Activated T-cell treated with anti-CD3 and anti-CD28 coated beads for 48 hours (primary cell): Measurements from ENCODE around the gene KRT83.

Source experiments
- DNase-seq: peaks from one replicate; pipeline ENCODE4 v3.0.0-alpha.2; 2020; ENCODE audit warnings: low read depth

KRT83 gene

DNA sequence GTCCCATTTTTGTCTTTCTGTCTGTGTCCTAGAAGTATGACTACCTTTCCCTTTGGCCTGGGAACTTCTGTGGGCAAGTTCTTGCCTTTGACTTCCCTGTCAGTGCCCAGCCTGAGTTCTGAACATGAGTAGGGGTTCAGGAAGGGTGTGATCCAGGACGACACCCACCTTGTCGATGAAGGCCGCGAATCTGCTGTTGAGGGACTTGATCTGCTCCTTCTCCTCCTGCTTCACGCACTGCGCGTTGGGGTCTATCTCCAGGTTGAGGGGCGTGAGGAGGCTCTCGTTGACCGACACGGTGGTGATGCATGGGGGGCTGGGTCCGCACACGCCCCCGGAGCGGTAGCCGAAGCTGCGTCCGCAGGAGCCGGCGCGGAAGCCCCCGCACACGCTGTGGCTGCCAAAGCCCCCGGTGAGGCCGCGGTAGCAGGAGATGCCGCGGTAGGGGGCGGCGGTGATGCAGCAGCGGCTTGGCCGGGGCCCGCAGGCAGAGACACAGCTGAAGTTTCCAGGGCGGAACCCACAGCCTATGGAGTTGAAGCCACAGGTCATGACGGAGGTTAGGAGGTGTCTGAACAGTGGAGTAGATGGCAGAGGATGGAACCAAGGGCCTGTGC lies at the start of gene KRT83:
Gene KRT83 (minus strand): TSS at position 615 of the 617 bp plus-strand sequence. CDS start 63 bp downstream, at position 552.
- no peak for DNase-seq

DNA sequence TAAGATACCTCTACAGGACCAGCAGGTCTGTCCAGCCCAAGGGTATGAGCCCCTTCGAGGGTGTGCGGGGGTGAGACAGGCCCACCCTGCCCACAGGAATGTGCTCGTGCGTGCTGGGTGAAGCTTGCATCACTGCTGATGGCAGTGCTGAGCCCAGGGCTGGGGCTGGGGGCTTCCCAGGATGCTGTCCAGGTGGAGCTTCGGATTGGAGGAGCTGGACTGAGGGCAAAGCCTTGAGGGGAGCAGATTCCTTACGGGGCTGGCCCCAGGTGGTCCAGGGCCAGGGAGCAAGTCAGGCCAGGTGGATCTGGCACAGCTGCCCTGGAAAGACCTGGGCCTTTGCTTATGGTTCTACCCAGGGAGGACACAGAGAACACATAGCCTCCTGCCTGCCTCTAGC lies 48.6 kb upstream of the KRT83 start:
- no peak for DNase-seq

DNA sequence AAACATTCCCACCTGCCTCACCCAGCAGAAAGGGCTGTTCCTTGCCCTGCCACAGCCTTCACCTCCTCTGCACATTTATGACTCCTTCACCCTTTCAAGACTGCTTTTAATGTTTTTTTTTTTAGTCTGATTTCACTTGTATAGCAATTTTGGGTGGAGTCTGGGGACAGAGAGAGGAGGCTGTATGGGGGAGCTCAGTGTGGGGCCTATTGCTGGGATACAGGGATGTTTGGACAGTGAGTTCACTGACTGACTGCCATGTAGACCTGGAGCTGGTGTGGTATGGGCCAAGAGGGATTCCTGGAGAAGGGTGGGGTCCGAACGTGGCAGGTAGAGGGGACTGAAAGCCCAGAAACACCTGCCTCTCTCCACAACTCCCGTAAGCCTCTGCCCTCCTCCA lies 48.0 kb upstream of the KRT83 start:
- no peak for DNase-seq

DNA sequence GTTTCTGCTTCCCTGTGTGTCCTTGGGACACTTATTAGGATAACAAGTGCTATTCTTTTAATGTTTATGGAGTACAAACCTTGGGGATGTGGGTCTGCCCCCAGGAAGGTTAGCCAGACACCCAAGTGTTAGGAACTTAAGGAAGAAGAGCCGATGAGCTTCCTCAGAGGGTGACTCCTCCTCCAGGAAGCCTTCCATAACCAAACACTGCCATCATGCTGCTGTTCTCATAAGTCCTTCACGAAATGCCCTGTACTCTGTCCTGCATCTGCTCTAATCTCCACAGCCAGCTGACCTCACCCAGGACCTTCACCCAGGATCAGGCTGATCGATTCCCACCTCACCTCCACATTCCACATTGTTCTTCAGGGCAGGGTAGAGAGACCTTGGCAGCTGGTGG lies 47.3 kb upstream of the KRT83 start:
- no peak for DNase-seq

DNA sequence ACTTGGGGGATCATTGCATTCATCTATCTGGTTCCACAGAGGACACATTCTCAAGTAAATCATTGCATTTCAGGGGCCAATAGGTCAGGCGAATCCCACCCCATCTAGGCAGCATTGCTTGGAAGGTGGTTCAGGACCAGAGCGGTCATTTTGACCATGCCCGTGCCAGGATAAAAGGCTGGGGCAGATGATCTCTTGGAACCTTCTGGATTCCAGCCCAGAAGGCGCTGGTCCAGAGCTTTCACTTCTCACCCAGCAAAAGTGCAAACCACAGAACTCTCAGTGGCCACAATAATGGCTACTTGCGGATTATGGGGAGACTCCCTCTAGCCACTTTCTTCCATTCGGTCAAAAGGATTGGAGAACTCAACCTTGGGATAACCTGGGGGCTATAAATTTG lies 46.7 kb upstream of the KRT83 start:
- DNase-seq: no peak

DNA sequence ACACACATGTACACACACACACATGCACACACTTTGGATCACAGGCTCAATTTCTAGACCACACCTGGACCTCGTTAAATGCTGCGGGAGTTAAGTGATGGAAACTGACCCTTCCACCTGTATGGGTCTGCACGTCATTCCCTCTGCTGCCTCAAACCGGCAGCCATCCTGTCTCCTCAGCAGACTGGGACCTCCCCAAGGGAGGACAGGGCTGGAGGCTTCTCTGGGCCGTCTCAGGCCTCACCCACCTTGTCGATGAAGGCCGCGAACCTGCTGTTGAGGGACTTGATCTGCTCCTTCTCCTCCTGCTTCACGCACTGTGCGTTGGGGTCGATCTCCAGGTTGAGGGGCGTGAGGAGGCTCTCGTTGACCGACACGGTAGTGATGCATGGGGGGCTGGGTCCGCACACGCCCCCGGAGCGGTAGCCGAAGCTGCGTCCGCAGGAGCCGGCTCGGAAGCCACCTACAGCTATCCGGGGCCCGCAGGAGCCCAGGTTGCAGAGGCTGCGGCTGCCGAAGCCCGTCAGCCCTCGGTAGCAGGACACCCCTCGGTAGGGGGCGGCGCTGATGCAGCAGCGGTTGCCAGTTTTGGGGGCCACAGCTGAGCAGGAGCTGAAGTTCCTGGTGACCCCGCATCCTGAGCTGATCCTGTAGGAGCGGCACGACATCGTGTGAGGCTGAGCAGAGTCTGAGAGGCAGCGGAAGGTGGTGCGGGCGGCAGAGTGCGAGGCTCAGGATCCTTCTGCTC lies 45.7 kb upstream of the KRT83 start, which contains the start of gene KRT85:
Gene KRT85 (minus strand): TSS at position 744 of the 748 bp plus-strand sequence. CDS start 76 bp downstream, at position 668.
- no peak for DNase-seq

DNA sequence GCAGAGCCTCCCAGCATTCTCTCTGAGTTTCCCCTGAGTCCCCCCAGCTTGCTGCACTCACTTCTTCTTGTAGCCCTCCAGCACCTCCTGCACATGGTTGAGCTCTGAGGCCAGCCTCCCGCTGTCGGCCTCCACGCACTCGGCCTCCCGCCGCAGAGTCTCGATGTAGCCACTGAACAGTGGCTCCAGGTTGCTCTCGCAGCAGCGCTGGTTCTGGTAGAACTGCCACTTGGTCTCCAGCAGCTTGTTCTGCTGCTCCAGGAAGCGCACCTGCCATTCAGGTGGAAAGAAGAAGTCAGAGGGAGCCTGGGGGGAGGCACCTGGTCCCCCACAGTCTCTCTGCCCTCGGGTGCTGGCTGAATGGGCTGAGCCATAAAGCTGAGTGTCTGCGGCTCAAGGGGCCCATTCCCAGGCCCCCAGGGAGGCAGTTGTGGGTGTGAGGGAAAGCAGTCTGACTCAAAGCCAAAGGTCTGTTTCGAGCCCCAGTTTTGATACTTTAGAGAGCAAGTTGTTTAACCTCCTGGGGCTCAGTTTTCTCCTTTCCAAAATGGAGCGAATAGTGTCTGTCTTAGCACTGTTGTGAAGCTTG lies 43.8 kb upstream of the KRT83 start:
- DNase-seq: no peak

DNA sequence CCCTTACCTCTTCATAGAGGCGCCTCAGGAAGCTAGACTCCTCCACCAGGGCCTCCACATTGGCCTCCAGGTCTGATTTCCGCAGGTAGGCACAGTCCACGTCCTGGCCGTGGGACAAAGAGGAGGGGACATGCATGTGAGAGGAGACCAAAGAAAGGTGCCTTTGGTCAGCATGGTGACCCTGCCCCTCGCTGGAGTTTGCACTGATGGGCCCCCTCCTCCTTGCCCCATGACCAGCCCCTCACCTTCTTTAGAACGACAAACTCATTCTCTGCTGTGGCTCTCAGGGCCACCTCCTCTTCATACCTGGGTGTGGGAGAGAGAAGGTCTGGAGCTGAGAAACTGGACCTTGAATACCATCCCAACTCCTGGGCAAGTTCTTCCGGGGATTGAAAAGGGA lies 42.9 kb upstream of the KRT83 start:
- no peak for DNase-seq

DNA sequence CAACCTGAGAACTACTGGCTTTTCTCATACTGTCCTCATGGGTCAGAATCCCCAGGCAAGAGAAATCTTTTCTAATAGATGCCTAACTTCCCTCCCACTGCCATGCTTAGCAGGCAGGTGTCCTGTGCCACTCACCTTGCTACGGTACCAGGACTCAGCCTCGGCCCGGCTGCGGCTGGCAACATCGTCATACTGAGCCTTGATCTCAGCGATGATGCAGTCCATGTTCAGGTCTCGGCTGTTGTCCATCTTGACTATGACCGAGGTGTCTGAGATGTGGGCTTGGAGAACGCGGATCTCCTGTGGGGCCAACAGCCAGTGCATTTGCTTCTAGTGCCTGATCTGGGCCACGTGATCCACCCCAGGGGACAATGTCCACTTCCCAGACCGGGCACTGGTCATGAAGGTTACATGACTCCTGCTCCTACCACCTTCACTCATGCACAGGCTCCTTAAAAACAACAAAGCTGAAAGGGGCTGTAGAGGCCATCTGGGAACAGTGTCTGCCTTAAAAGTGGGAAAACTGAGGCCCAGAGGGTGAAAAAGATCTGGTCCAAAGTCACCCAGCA lies 42.0 kb upstream of the KRT83 start:
- no peak for DNase-seq

DNA sequence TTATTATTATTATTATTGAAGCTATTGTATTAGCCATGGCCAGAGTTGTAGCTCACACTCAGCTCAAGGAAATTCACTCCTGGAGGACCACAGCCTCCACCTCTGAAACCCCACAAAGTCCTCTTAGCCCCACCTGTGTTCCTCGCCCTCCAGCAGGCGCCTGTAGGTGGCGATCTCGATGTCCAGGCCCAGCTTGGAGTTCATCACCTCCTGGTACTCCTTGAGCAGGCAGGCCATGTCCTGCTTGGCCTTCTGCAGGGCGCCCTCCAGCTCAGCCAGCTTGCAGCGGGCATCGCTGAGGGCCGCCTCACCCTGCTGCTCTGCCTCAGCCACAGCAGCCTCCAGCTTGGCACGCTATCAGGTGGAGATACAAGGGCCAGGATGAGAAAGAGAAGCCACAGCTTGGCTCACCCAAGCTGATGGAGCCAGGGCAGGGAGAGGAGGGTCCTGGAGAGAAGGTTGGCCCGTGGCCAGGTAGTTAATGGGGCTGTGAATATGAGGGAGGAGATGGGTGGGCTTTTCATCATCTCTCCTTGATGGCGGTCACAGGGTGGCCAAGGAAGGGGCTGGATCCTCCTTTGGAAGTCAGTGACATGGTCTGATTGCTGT lies 41.0 kb upstream of the KRT83 start:
- no peak for DNase-seq

DNA sequence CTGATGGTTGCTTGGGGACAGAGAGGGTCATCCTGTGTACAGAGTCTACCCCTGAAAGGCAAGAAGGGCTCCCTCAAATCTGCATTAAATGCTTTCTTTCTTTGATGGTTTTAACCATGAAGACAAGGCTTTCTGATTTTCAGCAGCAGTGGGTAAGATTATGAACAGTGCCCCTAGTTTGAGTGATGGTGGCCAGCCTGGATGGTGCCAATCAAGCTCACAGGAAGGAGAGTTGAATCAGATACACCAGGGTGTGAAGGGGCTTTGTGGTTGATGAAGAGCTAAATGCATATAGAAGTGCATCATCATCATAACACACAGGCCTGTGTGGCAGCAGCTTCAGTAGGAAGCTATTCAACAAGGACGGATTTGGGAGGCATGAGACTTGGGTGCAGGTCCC lies 40.4 kb upstream of the KRT83 start:
- DNase-seq: no peak

DNA sequence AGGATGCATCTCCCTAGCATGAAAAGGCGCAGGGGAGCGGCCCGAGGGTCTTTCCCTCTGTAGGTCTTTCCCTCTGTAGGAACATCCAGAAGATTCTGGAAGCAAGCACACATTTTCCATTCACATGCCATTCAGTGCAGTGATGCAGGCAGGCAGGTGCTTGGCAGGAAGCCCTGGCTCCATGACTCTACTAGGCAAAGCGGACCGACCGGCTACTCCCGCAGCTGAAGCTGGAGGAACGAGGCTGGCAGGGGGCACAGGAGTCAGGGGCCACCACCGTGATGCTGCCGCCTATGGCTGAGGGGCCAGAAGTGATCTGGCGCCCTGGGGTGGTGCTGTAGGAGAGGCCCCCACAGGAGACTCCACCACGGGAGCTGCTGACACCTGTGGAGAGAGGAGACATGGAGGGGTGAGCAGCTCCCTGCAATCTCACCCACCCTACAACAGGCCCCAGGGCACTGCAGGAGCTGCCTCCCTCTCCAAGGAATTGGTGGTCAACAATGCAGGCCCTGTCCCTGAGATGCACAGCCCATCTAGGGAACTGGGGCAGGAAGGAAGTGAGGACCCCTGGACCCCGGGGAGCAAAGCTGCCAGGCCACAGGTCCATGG lies 39.6 kb upstream of the KRT83 start:
- DNase-seq: no peak

DNA sequence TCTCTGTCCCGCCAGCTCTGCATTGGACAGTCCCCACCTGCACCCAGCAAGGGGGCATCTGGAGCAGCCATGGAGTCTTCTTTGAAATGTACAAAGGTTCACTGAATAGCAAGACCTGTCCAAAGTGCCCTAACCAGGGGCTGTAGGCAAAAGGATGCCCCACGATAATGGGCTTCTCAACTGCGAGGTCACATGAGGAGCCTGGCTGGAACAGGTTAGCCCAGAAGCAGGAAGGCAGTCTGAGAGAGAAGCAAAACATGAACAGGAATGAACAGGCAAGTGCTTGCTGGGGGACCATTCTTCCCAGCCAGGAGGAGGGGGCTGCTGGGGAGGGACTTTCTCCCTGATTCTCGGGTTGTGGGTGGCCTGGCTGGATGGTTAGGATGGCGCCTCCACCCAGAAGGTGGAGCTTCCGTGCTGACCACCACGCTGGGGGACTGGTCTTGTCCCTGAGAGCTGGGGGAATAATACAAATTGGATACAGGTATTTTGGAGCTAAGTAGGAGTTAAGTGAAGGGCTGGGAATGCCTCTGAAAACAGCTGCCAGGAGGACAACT lies 39.0 kb upstream of the KRT83 start:
- DNase-seq: no peak

DNA sequence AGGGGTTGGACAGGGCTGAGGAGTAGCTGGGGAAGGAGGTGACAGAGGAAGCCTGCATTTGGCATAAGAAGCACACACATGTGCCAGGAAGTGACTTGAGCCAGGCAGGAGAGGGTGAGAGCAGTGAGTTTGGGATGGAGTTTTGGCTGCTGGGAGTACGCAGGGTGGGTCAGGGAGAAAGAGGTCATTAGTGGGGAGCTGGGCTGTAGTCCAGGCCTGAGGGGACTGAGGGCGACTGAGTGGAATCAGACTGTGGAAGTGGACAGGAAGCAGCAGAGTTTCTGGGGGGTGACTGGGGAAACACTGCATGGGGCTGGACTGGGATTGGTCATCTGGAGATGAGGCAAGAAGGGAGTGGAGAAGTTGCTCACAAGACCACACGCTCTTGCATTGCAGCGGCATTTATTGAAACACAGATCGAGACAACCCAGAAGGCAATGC lies 38.4 kb upstream of the KRT83 start:
- no peak for DNase-seq

DNA sequence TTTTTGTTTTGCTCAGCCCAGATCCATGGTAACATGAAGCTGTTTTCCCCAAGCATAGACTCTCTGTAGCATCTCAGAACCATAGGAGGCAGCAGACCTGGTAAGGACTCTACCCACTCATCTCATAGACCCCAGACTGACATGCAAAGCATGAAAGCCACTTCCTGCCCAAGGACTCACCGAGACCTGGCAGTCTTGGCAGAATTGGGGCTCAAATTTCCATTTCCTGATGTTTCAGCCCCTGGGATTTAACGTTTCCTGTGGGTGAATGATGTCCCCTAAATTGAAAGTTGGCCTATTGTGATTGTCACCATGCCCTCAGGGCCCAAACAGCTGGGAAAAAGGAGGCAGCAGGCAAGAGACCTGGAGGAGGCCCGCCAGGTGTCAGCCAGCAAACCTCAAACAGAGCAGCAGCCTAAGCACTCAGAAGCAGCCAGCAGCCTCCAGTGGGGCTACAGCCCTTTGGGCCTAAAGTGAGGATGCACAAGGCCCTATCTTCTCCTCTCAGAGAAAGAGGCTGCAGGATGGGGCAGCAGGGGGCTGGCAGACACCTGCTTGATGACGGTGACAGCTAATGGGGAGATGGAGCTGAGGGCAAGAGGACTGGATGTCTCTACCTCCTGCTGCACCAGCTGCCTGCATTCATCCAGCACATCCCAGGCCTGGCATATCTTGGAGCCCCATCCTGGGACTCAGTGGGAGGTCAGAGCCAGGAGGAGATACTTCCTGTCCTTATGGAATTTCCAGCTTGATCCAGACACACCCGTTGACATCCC lies 37.6 kb upstream of the KRT83 start:
- no peak for DNase-seq

DNA sequence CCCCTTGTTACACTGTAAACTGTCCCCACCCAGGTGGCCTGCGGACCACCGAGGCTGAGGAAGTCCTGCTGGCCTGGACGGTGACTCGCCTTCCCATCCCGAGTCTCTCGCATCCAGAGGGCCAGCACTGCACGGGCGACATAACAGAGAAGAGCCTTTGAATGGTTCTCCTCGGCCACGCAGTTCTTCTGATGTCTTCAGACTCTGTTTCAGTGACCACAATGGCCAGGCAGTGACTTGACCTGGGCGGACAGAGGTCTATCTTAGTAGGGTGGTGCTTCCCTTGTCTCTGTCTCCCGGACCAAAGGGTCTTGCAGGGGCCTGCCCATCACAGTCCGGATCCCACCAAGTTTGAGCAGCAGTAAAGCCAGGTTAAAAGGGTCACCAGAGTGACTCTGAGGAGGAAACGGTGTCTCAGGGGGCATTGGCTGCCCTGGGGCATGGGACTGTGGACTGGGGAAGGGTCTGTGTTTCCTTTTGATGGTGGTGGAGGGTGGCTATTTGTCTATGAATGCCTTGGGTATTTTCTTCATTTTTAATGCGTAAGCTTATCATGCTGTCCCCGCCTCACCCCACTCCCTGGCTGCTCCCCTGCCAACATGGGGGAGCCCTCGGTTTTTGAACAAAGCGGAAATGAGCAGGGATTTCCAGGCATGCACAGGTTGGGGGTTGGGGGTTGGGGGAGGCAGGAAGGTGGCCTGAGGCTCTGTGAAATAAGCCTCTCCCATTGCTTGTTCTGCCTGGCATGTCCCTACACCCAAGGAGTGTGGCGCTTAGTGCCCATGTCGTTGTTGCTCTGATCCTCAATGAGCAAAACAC lies 35.8 kb upstream of the KRT83 start:
- no peak for DNase-seq

DNA sequence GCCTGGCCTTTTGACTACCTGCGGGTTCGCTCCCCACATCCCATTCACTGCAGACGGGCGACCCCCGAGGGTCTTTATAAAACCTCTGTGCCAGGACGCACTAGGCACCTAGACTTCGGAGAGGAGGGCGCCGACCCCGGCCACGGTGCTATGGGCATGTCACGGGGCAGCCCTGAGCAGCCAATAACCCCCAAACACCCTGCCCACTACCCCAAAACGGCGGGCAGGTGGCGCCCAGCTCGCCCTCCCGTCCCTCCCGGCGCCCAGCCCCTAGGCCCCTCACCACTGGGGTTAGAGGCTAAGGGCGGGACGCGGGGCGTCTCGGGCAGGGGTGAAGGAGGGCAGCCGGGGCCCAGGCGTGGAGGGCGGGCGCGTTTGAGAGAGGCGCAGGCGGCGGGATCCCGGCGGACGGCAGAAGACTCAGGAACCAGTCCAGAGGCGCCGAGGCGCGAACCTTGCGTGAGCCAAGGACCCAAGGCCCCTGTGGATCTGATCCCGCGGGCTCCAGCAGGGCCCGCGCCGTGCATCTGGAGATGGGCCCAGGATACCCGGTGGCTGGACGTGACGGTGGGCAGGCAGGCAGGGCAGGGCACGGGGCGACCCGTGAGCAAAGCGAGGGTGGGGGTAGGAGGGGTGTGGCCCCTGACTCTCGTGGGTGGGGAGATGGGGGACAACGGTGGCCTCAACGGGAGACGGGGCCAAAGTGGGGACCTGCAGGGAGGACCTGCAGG lies 35.0 kb upstream of the KRT83 start:
- no peak for DNase-seq

DNA sequence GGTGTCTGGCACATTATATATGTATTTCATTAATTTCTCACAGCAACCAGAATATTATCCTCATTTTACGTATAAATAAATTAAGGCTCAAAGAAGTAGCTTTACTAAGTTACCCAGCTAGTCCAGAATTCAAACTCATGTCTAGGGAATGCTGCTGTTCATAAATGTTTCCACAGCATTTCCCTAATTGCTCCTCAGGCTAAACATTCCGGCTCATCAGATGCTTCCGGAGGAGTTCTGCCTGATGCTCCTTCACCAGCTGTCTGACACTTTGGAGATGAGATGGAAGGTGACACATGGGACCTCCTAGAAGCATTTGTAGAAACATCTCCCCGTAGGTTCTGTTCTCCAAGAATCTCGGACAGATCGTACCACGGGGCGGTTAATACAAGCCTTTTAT lies 34.0 kb upstream of the KRT83 start:
- DNase-seq: no peak

DNA sequence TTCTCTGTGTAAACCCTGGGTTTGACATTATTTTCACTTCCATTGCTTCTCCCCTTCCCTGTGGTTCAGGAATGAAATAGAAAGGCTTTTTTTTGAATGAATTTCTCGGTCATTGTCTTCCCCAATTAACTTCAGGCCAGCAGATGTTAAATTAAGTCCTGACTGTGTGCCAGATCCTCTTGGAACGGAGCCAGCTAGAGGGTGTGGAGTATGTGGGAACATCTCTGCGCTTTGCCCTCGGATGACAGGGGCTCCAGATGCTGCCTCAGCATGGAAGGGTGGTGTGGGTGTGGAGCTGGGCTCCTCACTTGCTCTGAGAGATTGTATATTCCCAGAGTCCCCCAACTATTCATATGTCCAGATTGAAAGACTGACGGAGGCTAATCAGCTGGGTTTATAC lies 33.0 kb upstream of the KRT83 start:
- no peak for DNase-seq
